Psoas muscle (tissue), 8 donors: ENCODE results near the gene GAB3. TPM values are rescaled to one million over a fixed set of nuclear protein-coding genes. Genes with fewer than 3 reads are reported as not detected.

ENCODE experiments used
- ATAC-seq, 4 donors: fragments of 200-7000 bp; cut with Tn5 transposase; one replicate each; pipeline ENCODE4 v1.9.1; 2020; ENCODE audit warnings: moderate library complexity in 3 of 4, mild to moderate bottlenecking in 2 of 4
- DNase-seq, 2 donors: peaks; one replicate each; pipeline ENCODE4 v3.0.0-alpha.2; 2020
- H3K27ac ChIP-seq: fragments of 200-600 bp; one replicate; pipeline ENCODE4 v1.8.0; 2022
- H3K27me3 ChIP-seq, 3 donors: fragments of 200-600 bp in 1 of 3; one replicate each; pipeline versions ENCODE4 v1.6.1 to v1.8.0; 2013 to 2022; ENCODE audit warnings: low read length in 2 of 3, mild to moderate bottlenecking in 2 of 3, moderate library complexity in 1 of 3; ENCODE audit not compliant: insufficient read depth in 3 of 3
- H3K36me3 ChIP-seq, 2 donors: fragments of 200-600 bp in 1 of 2; one replicate each; pipeline versions ENCODE4 v1.6.1 to v1.8.0; 2013 to 2022; ENCODE audit warnings: low read depth in 1 of 2, mild to moderate bottlenecking in 1 of 2, moderate library complexity in 1 of 2; ENCODE audit not compliant: insufficient read depth in 1 of 2
- H3K4me1 ChIP-seq: fragments of 200-600 bp; one replicate; pipeline ENCODE4 v1.8.0; 2022
- H3K4me3 ChIP-seq: fragments of 200-600 bp; one replicate; pipeline ENCODE4 v1.8.0; 2022; ENCODE audit warnings: mild to moderate bottlenecking
- H3K9me3 ChIP-seq: fragments of 200-600 bp; one replicate; pipeline ENCODE4 v1.8.0; 2022
- WGBS, 3 donors: extraction: QIAGEN DNeasy Blood & Tissue Kit; methylation state at CpG; one replicate each; pipeline versions ENCODE4 v1.1.6 to v1.1.7; 2013; 5-methylcytosine and 5-hydroxymethylcytosine counted together
- intact Hi-C, 2 donors: fragments of 100-400 bp; cut with DNase I; formaldehyde crosslinking; loops; one replicate each; pipeline versions ENCODE4 v1.11.0 to v1.14.2; 2022
- polyA plus RNA-seq, 3 donors: library from polyadenylated mRNA; stranded (reverse); fragments of 200-250 nt; gene quantifications; one replicate each; pipeline ENCODE4 v1.2.3, GENCODE V29; 2013
- total RNA-seq, 4 donors: library from RNA; stranded (reverse); fragmentation: NEBNext Ultra II Directional in 2 of 4; extraction: Animal tissue kit (Norgen Biotek cat#: 25700) in 2 of 4; gene quantifications; one replicate each; pipeline versions ENCODE4 v1.2.1 to v1.2.4, GENCODE V29; 2021 to 2023
- TF ChIP-seq, protein P1 (sequence below): fragments of 200-600 bp; IDR thresholded peaks from one replicate; pipeline ENCODE4 v1.8.0; 2022; ENCODE audit warnings: antibody characterized with exemption
- donor health status: healthy with polysubstance abuse.
- donor health status: DM: no; HTN: no; CAD: no; lungs with moderate emphysema.
- donor health status: Bipolar disorder and iron deficiency.
- donor health status: healthy.
- donor health status: DM: yes; HTN: yes; CAD: no.
- donor health status: DM: no; HTN: no; CAD: no.
- donor health status: DM: no; HTN: no; CAD: no.
- donor health status: DM: yes; HTN: yes; CAD: no.

The GAB3 gene
- total and polyA plus RNA-seq, 7 donors, result 0.61 to 3.4 (median 1.4) TPM

DNA sequence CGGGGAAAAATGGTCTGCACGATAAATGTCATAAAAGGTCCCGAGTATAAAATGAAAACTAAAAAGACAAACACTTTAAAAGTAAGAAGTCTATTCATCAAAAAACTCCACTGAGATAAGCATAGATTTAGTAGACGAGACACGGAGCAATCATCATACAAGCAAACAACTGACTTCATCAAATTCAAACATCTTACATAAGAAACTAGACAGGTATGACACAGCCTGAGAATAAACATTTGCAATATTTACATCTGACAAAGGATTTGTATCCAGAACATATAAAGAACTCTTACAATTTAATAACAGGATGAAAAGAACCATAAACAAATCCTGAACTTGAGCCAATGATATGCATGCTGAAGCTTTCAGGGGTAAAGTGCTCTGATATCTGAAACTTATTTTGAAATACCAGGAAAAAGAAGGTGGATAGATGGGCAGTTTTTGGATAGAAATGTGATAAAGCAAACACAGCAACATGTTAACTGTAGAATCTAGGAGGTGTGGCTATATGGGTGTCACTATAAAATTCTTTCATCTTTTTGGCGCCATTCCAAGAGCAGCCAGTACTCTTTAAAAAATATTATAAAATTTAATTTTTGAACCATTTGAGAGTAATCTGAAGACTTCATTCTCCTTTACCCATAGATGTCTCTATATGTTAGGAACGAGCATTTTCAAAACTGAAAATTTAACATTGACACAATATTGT, 42.4 kb upstream of the GAB3 start:
- H3K27me3 ChIP-seq, result no peaks in the 10 kb centered on the region

DNA sequence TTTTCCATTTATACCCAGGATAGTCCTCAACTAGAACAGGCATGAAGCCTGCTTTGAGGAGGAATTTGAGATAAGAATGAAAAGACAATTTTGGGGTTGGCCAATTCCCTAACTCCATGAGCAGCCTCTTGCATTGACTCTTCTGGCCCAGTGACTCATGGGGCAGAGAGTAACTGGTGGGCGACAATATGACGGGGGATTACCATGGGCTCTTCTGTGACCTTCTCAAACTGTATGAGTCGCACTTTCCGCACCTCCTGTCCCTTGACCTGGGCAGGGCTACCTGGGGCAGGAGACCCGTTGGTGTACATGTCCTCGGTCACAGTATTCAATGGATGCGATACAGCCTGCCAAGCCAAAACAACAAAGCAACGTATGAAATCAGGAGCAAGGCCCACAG, 41.1 kb upstream of the GAB3 start:
- no peaks in the 10 kb centered on the region for H3K9me3 ChIP-seq
- H3K27me3 ChIP-seq, result no peaks in the 10 kb centered on the region
- intact Hi-C loops, result loop anchor here in 1 of 2 donors (2.0 kb wide), 1 partner anchor 19 kb away; no protein-coding TSS in a partner anchor
- H3K36me3 ChIP-seq, result no peaks in the 10 kb centered on the region
- TF ChIP-seq, protein P1, sequence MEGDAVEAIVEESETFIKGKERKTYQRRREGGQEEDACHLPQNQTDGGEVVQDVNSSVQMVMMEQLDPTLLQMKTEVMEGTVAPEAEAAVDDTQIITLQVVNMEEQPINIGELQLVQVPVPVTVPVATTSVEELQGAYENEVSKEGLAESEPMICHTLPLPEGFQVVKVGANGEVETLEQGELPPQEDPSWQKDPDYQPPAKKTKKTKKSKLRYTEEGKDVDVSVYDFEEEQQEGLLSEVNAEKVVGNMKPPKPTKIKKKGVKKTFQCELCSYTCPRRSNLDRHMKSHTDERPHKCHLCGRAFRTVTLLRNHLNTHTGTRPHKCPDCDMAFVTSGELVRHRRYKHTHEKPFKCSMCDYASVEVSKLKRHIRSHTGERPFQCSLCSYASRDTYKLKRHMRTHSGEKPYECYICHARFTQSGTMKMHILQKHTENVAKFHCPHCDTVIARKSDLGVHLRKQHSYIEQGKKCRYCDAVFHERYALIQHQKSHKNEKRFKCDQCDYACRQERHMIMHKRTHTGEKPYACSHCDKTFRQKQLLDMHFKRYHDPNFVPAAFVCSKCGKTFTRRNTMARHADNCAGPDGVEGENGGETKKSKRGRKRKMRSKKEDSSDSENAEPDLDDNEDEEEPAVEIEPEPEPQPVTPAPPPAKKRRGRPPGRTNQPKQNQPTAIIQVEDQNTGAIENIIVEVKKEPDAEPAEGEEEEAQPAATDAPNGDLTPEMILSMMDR, result no peak
- H3K4me1 ChIP-seq, result no peaks in the 10 kb centered on the region
- no peak overlapping the region for H3K27ac ChIP-seq
- no peak for DNase-seq
- WGBS, 3 donors, result 84 to 96% (median 94%) methylated on average over 8 of the region's 8 CpGs
- ATAC-seq, result no peak
- no peak overlapping the region for H3K4me3 ChIP-seq

More for the DNA sequence above, 42.4 kb upstream of the GAB3 start:
- Histone ChIP-seq H3K27ac (no peak overlapping the region), H3K36me3 (no peaks in the 10 kb centered on the region), H3K9me3 (no peaks in the 10 kb centered on the region), H3K4me3 (no peak overlapping the region), H3K4me1 (no peaks in the 10 kb centered on the region)
- TF ChIP-seq, protein P1, result no peak
- intact Hi-C loops, result no loop called here
- ATAC-seq (no peak), DNase-seq (no peak)
- 80 to 93% (median 87%) methylated on average over 7 of the region's 7 CpGs for WGBS, 3 donors

DNA sequence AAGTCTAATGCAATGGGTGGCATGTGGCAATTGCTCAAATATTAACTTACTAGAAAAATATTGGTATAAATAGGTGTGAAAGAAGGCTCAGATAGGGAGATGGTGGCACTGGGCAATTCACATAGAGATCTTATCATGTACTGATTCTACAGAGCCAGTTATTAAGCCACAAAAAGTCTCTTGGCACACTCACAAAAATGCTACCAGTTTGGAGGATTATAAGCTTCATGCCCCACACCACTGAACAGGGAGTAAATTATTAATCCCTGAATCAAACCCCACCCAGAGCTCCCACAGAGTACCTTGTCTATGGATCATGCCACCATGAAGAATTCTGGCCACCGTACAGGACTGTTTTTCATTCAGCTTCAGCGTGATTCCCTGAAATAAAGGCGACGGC, 40.6 kb upstream of the GAB3 start:
- ATAC-seq (no peak), DNase-seq (no peak)
- WGBS, 3 donors, result 60 to 79% (median 68%) methylated on average over 4 of the region's 4 CpGs
- Histone ChIP-seq H3K9me3 (no peaks in the 10 kb centered on the region), H3K4me3 (no peak overlapping the region), H3K4me1 (no peaks in the 10 kb centered on the region), H3K27me3 (no peaks in the 10 kb centered on the region), H3K27ac (no peak overlapping the region), H3K36me3 (no peaks in the 10 kb centered on the region)
- intact Hi-C loops, result loop anchor here in 1 of 2 donors (2.0 kb wide), 1 partner anchor 19 kb away; no protein-coding TSS in a partner anchor
- TF ChIP-seq, protein P1, result no peak

DNA sequence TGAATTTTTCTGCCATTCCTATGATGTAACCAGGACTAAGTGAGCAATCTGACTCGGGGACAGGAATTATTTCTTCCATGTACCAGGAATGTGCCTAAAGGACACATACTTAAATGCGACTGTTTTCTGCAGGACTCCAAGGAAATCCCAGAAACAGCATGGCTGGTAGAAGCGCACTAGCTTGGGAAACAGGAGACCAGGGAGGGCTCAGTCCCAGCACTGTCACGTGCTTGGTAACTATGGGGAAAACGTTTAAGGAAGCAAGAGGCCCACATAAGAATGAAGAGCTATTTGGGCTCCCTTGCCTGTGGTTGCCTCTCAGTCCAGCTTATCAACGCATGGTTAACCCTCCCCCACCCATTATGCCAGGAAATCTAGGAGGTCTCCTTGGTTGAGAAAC, 34.8 kb upstream of the GAB3 start:
- ATAC-seq, result no peak
- TF ChIP-seq, protein P1, result no peak

More for the DNA sequence above, 34.8 kb upstream of the GAB3 start:
- Histone ChIP-seq H3K27ac (no peak overlapping the region), H3K4me1 (no peaks in the 10 kb centered on the region), H3K36me3 (no peaks in the 10 kb centered on the region), H3K4me3 (no peak overlapping the region), H3K9me3 (no peaks in the 10 kb centered on the region), H3K27me3 (no peaks in the 10 kb centered on the region)
- 61 to 83% (median 80%) methylated on average over 6 of the region's 6 CpGs for WGBS, 3 donors
- DNase-seq, result no peak
- intact Hi-C loops, result no loop called here
